Activated naive CD4-positive, alpha-beta T cell (primary cell): ENCODE measurements around the gene MIER3.
A peak's percentile ranks its signal among the peaks of the same experiment; 100 is the strongest.

Source experiments
- DNase-seq, 4 experiments: peaks; one replicate each; lab custom pipeline; 2025; lab: John Stamatoyannopoulos, UW

The MIER3 gene

GRCh38 chr5:56961746-56962145 is 9.8 kb upstream of the MIER3 start:
- DNase-seq, result no peak

GRCh38 chr5:56959326-56959725 is 7.4 kb upstream of the MIER3 start:
- DNase-seq, result no peak

DNA sequence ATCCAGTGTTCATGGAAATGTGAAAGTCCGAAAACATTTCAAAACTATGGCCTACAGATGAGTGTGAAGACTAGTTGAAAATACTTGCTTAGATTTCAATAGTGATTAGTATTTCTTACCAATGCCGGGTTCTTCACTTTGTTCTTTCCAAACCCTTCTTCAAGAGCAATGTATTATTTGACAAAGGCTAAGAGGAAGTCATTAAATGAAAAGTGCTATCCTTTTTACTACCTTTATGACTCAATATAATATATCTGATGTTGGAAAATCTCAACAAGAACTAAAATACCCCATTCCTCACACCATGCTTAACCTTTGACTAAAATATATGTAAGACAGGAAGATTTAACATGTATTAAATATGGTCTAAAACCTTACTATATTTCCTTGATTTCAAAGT is 6.7 kb upstream of the MIER3 start:
- DNase-seq, result no peak

- DNase-seq, result no peak
Measured at GRCh38 chr5:56954262-56954661, 2.3 kb upstream of the MIER3 start.

- DNase-seq, result peak in 1 of 4 experiments; percentile 11
Measured at GRCh38 chr5:56951126-56951945, 587 bp downstream of the MIER3 start.

GRCh38 chr5:56950626-56951125 is 1.2 kb downstream of the MIER3 start:
- peak; percentile 10 to 47 (median 24) for DNase-seq

DNA sequence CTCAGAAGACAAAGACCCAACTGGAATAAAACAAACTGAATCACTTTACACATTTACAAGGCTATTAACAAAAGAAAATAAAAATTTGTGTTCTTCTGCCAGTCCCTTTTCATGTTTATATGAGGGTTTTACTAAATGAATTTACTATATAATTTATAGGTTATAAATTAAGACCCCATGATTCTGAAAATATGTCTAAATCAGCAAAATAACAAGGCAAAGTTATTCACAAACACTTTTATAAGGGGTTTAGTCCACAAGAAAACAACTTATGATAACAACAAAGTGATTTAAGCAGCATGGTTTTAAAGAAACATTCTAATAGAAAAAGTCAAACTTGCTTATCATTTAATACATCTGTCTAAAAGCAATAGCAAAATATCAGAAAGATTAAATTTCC is 4.9 kb downstream of the MIER3 start:
- DNase-seq, result no peak

DNA sequence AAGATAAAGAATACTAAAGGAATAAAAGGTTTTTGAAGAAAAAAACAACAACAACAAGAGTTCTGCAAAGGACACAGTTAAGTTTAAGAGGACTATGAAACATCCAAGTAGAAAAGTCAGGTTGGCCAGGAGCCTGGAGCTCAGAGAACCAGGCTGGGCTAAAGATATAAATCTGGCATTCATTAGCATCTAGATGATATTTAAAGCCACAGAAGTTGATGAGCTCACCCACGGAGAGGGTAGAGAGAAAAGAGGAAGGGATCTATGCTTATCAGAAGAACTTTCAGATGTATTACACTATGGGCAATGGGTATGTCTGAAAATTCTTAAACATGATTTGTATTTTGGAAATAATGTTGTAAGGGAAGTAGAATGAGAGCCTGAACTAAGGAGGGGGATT is 9.9 kb downstream of the MIER3 start:
- DNase-seq, result no peak

- no peak for DNase-seq
Measured at GRCh38 chr5:56938858-56939257, 13.1 kb downstream of the MIER3 start.

DNA sequence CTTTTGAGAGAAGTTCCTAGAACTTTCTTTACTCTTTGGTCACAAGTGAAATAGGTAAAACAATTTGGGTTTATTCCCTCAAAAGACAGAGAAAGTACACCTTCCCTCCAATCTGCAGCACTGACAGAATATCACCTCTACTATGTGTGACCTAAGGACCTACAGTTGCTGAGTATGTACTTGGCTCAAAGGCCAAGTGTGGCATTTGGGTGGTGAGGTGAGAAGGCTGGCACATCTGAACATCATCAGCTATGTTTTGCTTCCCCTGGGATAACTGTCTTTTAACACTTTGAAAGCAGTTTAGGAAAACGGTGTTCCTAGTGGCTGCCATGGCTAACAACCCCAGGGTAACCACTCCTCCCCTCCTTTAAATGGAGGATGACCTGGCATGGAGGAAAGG is 17.6 kb downstream of the MIER3 start:
- DNase-seq, result no peak

- DNase-seq, result no peak
Measured at GRCh38 chr5:56922922-56923321, 29.0 kb downstream of the MIER3 start.

- DNase-seq, result no peak
Measured at GRCh38 chr5:56919942-56920662, 31.8 kb downstream of the MIER3 start.

DNA sequence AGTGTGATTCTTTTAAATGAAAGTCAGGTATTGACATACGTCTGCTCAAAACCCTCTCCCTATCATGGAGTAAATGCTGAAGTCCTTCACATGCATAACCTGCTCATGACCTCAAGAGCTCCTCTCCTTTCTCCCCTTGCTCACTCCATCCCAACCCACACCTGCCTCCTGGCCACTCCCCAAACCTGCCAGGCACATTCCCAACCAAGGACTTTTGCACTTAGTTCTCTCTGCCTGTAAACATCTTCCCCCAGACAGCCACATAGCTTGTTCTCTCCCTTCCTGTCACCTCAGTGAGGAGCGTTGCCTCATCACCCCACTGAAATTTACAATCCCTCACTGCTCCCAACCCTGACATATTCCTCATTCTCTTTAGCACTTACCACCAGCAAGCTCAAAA is 33.9 kb downstream of the MIER3 start:
- DNase-seq, result no peak

- no peak for DNase-seq
Measured at GRCh38 chr5:56917534-56917933, 34.4 kb downstream of the MIER3 start.

DNA sequence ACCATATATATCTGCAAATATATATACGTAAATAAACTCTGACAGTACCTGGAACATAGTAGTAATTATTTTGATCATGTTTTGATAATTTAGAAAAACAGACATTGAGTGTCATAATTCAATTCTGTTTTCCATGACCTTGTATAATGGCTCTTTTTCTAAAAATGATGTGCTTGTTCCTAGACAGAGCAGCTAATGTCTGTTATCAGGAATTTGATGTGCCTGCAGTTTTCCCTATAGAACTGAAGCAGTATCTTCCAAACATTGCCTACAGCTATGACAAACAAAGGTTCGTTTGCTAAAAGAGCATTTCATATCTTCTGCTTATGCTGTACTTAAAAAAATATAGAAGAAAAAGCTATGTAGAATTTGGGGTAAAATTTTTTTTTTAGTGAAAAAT is 37.2 kb downstream of the MIER3 start:
- DNase-seq, result no peak

GRCh38 chr5:56913766-56914165 is 38.2 kb downstream of the MIER3 start:
- DNase-seq, result no peak

GRCh38 chr5:56910210-56910965 is 41.5 kb downstream of the MIER3 start:
- DNase-seq, result peak in 1 of 4 experiments; percentile 9

DNA sequence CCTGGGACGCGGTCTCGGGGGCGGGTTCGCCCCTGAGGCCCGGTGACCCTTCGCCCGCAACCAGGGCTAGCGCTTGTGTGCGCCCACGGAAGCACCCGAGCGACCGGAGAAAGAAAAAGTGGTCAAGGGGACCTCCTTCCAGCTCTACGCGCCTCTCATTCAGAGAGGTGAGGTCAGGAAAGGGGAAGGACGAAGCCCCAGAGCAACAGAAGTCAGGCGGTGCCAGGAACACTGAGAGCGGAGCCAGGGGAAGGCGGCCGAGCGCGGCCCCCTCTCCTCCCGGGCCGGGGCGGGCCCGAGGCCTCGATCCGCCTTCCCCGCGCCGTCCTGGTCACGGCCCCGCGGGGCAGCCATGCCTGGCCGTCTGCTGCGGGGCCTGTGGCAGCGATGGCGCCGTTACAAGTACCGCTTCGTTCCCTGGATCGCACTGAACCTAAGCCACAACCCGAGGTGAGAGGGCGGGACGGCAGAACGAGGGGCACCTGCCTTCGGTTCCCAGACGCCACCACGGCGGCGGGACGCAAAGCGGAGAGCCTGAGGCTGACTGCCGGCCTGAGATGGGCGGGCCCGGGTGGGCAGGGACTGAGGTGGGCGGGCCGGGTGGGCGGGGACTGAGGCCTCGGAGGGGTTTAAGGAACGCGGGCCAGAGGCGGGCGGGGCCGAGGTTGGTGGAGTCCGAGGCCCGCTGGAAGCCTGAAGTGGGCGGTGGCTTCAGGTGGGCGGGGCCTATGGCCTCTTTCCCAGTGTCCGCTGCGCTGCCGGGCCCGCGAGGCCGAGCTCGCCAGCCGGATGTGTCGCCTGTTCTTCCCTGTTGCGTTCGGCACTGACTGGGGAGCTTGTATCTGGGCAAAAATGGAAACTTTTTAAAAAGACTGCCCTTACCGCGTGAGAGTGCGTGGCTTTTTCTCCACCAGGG is 42.4 kb downstream of the MIER3 start, which contains the start of gene SETD9:
SETD9 (plus strand) TSS at position 303 of the 916 bp plus-strand sequence; CDS start at position 353, 50 bp downstream.
- DNase-seq, result peak; percentile 63 to 81 (median 64)

GRCh38 chr5:56908942-56909293 is 43.0 kb downstream of the MIER3 start:
- no peak for DNase-seq

GRCh38 chr5:56900858-56901578 is 50.9 kb downstream of the MIER3 start:
- peak in 1 of 4 experiments; percentile 1 for DNase-seq

DNA sequence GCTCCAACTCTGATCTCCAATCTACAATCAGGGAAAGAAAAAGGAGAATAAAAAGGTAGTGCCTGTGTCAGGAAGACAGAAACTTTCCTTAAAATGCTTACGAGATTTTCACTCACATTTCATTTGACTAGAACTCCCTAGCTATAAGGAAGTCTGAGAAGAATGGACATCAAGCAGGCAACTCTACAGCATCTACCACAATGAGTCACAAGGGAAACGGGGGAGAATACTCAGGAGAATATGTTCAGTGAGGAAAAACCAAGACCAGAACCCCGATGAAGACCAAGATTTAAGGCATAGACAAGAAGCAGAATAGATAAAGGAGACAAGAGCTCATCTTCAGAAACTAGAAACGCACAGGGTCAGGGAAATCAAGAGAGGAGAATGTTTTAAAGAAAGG is 51.5 kb downstream of the MIER3 start:
- no peak for DNase-seq
